Astrocyte (in vitro differentiated cells and primary cell): ENCODE data around the gene FMO1. TPM values are rescaled to one million over a fixed set of nuclear protein-coding genes. Genes with fewer than 3 reads are reported as not detected.

Experiments
- DNase-seq: peaks from one replicate; pipeline ENCODE4 v3.0.0-alpha.2; 2010; ENCODE audit warnings: low read depth
- FAIRE-seq: peaks from 2 replicates; lab custom pipeline; 2011; peaks lifted over from hg19 to GRCh38; lab: Jason Lieb, UNC
- H2AFZ ChIP-seq: 2 replicates; pipeline ENCODE4 v1.6.0; 2012; ENCODE audit warnings: low read depth, low read length, inconsistent platforms
- H3K27ac ChIP-seq: 2 replicates; pipeline ENCODE4 v1.5.1; 2011; ENCODE audit warnings: low read depth, low read length, inconsistent platforms
- H3K27me3 ChIP-seq: 2 replicates; pipeline ENCODE4 v1.6.0; 2011; ENCODE audit warnings: low read length, inconsistent platforms; ENCODE audit not compliant: insufficient read depth
- H3K36me3 ChIP-seq: 2 replicates; pipeline ENCODE4 v1.5.1; 2011; ENCODE audit warnings: low read length, inconsistent platforms; ENCODE audit not compliant: insufficient read depth
- H3K4me1 ChIP-seq: 2 replicates; pipeline ENCODE4 v1.5.1; 2011; ENCODE audit warnings: low read length, inconsistent platforms; ENCODE audit not compliant: insufficient read depth
- H3K4me2 ChIP-seq: 2 replicates; pipeline ENCODE4 v1.6.0; 2012; ENCODE audit warnings: low read length, inconsistent platforms
- H3K4me3 ChIP-seq: 2 replicates; pipeline ENCODE4 v1.5.1; 2011; ENCODE audit warnings: low read depth, mild to moderate bottlenecking, low read length, inconsistent platforms; ENCODE audit not compliant: insufficient read depth
- H3K79me2 ChIP-seq: 2 replicates; pipeline ENCODE4 v1.6.0; 2012; ENCODE audit warnings: mild to moderate bottlenecking, low read length, inconsistent platforms; ENCODE audit not compliant: insufficient read depth
- H3K9ac ChIP-seq: 2 replicates; pipeline ENCODE4 v1.6.0; 2012; ENCODE audit warnings: mild to moderate bottlenecking, low read length, inconsistent platforms
- H3K9me3 ChIP-seq: 2 replicates; pipeline ENCODE4 v1.5.1; 2012; ENCODE audit warnings: low read depth, mild to moderate bottlenecking, low read length, inconsistent platforms; ENCODE audit not compliant: insufficient read depth
- H4K20me1 ChIP-seq: 2 replicates; pipeline ENCODE4 v1.6.0; 2012; ENCODE audit warnings: low read length, inconsistent platforms; ENCODE audit not compliant: insufficient read depth
- H3K27ac Mint-ChIP-seq: one replicate; pipeline ENCODE4 v1.8.0; 2021; ENCODE audit warnings: mild to moderate bottlenecking, mixed read lengths; ENCODE audit not compliant: unreplicated experiment
- H3K27me3 Mint-ChIP-seq: one replicate; pipeline ENCODE4 v1.8.0; 2021; ENCODE audit warnings: low read depth, mixed read lengths; ENCODE audit not compliant: unreplicated experiment
- H3K36me3 Mint-ChIP-seq: one replicate; pipeline ENCODE4 v1.8.0; 2021; ENCODE audit warnings: low read depth, mixed read lengths; ENCODE audit not compliant: unreplicated experiment
- H3K4me1 Mint-ChIP-seq: one replicate; pipeline ENCODE4 v1.8.0; 2021; ENCODE audit warnings: low read depth, mixed read lengths; ENCODE audit not compliant: unreplicated experiment
- H3K4me3 Mint-ChIP-seq: one replicate; pipeline ENCODE4 v1.8.0; 2021; ENCODE audit warnings: mild to moderate bottlenecking, moderate library complexity, mixed read lengths; ENCODE audit not compliant: unreplicated experiment
- H3K9me3 Mint-ChIP-seq: one replicate; pipeline ENCODE4 v1.8.0; 2021; ENCODE audit warnings: mild to moderate bottlenecking, mixed read lengths; ENCODE audit not compliant: unreplicated experiment
- CTCF ChIP-seq: IDR thresholded peaks from 2 replicates; pipeline ENCODE4 v1.5.1; 2011; ENCODE audit warnings: low read depth, mild to moderate bottlenecking, inconsistent platforms, low read length, moderate library complexity; ENCODE audit not compliant: insufficient read depth
- EZH2 ChIP-seq: IDR thresholded peaks from 2 replicates; pipeline ENCODE4 v1.6.1; 2012; ENCODE audit warnings: mild to moderate bottlenecking, low read length, inconsistent platforms; ENCODE audit not compliant: insufficient read depth
- total RNA-seq: library from RNA; stranded (reverse); gene quantifications from 2 replicates; pipeline ENCODE4 v1.2.1, GENCODE V29; 2021

FMO1 gene
- total RNA-seq, 1 donor from 2014 or later = not detected

- Histone ChIP-seq H3K4me3 (peak within 1 kb of the TSS; percentile 25), H3K27me3 (no peaks in the 10 kb centered on the region), H3K9me3 (no peaks in the 10 kb centered on the region), H4K20me1 (no peaks in the 10 kb centered on the region), H3K4me1 (peaks cover 3% of the 10 kb centered on the region), H3K27ac (peak within 1 kb of the TSS; percentile 21), H2AFZ (peak within 1 kb of the TSS; percentile 59), H3K36me3 (no peaks in the 10 kb centered on the region), H3K4me2 (peak within 1 kb of the TSS; percentile 78), H3K9ac (peak within 1 kb of the TSS; percentile 68), H3K79me2 (no peaks in the 10 kb centered on the region)
- H3K27ac Mint-ChIP-seq = peak within 1 kb of the TSS; percentile 84
- DNase-seq (peak; percentile 99), FAIRE-seq (peak; percentile 86)
- peak within 1 kb of the TSS; percentile 80 for H3K4me3 Mint-ChIP-seq
- no peaks in the 10 kb centered on the region for H3K36me3 Mint-ChIP-seq
- TF ChIP-seq EZH2 (no peak), CTCF (peak; percentile 98)
- no peaks in the 10 kb centered on the region for H3K9me3 Mint-ChIP-seq
- H3K4me1 Mint-ChIP-seq = peaks cover 5% of the 10 kb centered on the region
- no peaks in the 10 kb centered on the region for H3K27me3 Mint-ChIP-seq
Observed at GRCh38 chr1:171313835-171314320, 65.6 kb downstream of the FMO1 start, which contains the start of gene FMO4. Gene FMO4 (plus strand): TSS chr1:171314183. CDS start chr1:171319826, 5,643 bp downstream.

- Histone ChIP-seq H3K27me3 (no peaks in the 10 kb centered on the region), H3K27ac (no peak overlapping the region), H3K4me2 (no peak overlapping the region), H3K79me2 (no peaks in the 10 kb centered on the region), H3K4me1 (no peaks in the 10 kb centered on the region), H3K4me3 (no peak overlapping the region), H3K9ac (no peak overlapping the region), H2AFZ (no peak overlapping the region), H3K9me3 (no peaks in the 10 kb centered on the region), H3K36me3 (no peaks in the 10 kb centered on the region), H4K20me1 (no peaks in the 10 kb centered on the region)
- no peak for TF ChIP-seq CTCF
- no peak for TF ChIP-seq EZH2
- peaks cover 1% of the 10 kb centered on the region for H3K9me3 Mint-ChIP-seq
- FAIRE-seq (no peak), DNase-seq (no peak)
- no peaks in the 10 kb centered on the region for H3K36me3 Mint-ChIP-seq
- no peaks in the 10 kb centered on the region for H3K27me3 Mint-ChIP-seq
- H3K4me3 Mint-ChIP-seq = no peak overlapping the region
- no peaks in the 10 kb centered on the region for H3K4me1 Mint-ChIP-seq
- H3K27ac Mint-ChIP-seq = no peak overlapping the region
Observed at GRCh38 chr1:171329251-171329650, 81.0 kb downstream of the FMO1 start.

GRCh38 chr1:171334024-171334640 is 85.8 kb downstream of the FMO1 start:
- FAIRE-seq = no peak
- no peaks in the 10 kb centered on the region for H4K20me1 ChIP-seq
- H3K4me3 Mint-ChIP-seq = no peak overlapping the region

More at GRCh38 chr1:171334024-171334640, 85.8 kb downstream of the FMO1 start:
- H3K9ac ChIP-seq = no peak overlapping the region
- no peaks in the 10 kb centered on the region for H3K36me3 ChIP-seq
- H3K9me3 Mint-ChIP-seq = peaks cover 1% of the 10 kb centered on the region
- no peak overlapping the region for H3K27ac Mint-ChIP-seq
- no peak overlapping the region for H3K4me3 ChIP-seq
- no peaks in the 10 kb centered on the region for H3K4me1 Mint-ChIP-seq
- H3K4me2 ChIP-seq = no peak overlapping the region
- no peaks in the 10 kb centered on the region for H3K27me3 ChIP-seq
- H2AFZ ChIP-seq = no peak overlapping the region
- H3K79me2 ChIP-seq = no peaks in the 10 kb centered on the region
- TF ChIP-seq EZH2 (no peak), CTCF (no peak)
- no peaks in the 10 kb centered on the region for H3K27me3 Mint-ChIP-seq
- DNase-seq = no peak
- H3K9me3 ChIP-seq = no peaks in the 10 kb centered on the region
- no peaks in the 10 kb centered on the region for H3K4me1 ChIP-seq
- no peak overlapping the region for H3K27ac ChIP-seq
- no peaks in the 10 kb centered on the region for H3K36me3 Mint-ChIP-seq
